Tibial nerve (tissue), 4 donors: Measurements from ENCODE around the gene KLK3. TPM values are rescaled to one million over a fixed set of nuclear protein-coding genes. Genes with fewer than 3 reads are reported as not detected.
"Not testable (repeated sequence)": the region's sequence is repeated elsewhere in the genome, so short reads cannot be mapped to it uniquely, and the experiment has no call there.

Experiments used
- DNase-seq, 2 donors: peaks; one replicate each; pipeline ENCODE4 v3.0.0-alpha.2; 2019; ENCODE audit warnings: low spot score in 2 of 2
- H3K27ac ChIP-seq, 4 donors: fragments of 200-600 bp; sonication (generic) in 3 of 4; one replicate each; pipeline ENCODE4 v1.5.1; 2017 to 2019; ENCODE audit warnings: mild to moderate bottlenecking in 1 of 4
- H3K27me3 ChIP-seq, 2 donors: fragments of 200-600 bp; sonication (generic) in 1 of 2; one replicate each; pipeline versions ENCODE4 v1.5.1 to v1.6.0; 2017 to 2019
- H3K36me3 ChIP-seq, 3 donors: fragments of 200-600 bp; sonication (generic); one replicate each; pipeline ENCODE4 v1.5.1; 2018 to 2019
- H3K4me1 ChIP-seq, 4 donors: fragments of 200-600 bp; sonication (generic) in 3 of 4; one replicate each; pipeline ENCODE4 v1.5.1; 2017 to 2019
- H3K4me3 ChIP-seq, 4 donors: fragments of 200-600 bp; sonication (generic) in 3 of 4; one replicate each; pipeline ENCODE4 v1.5.1; 2017 to 2019; ENCODE audit warnings: mild to moderate bottlenecking in 1 of 4, moderate library complexity in 1 of 4
- H3K9me3 ChIP-seq, 4 donors: fragments of 200-600 bp; sonication (generic) in 3 of 4; one replicate each; pipeline ENCODE4 v1.5.1; 2017 to 2019
- EP300 ChIP-seq, 2 donors: sonication (generic); formaldehyde crosslinking; IDR thresholded peaks; one replicate each; pipeline ENCODE4 v1.6.1; 2017; ENCODE audit warnings: antibody characterized with exemption in 2 of 2, mild to moderate bottlenecking in 1 of 2
- POLR2A ChIP-seq, 2 donors: fragments of 450-650 bp; IDR thresholded peaks; one replicate each; pipeline ENCODE4 v1.6.1; 2017; ENCODE audit warnings: antibody characterized with exemption in 2 of 2, mild to moderate bottlenecking in 2 of 2, moderate library complexity in 2 of 2
- WGBS, 2 donors: methylation state at CpG; one replicate each; pipeline ENCODE4 v1.1.5; 2018; 5-methylcytosine and 5-hydroxymethylcytosine counted together
- total RNA-seq, 4 donors: library from RNA; depleted of rRNA; stranded (reverse); fragments of >200 nt; gene quantifications; one replicate each; pipeline ENCODE4 v1.1.0, GENCODE V29; 2016
- TF ChIP-seq, protein P1 (sequence below), 5 experiments: fragments of 200-600 bp in 3 of 5; fragments of 450-650 bp in 2 of 5; sonication (generic) in 3 of 5; IDR thresholded peaks; one replicate each; pipeline ENCODE4 v1.5.1; 2016 to 2019; ENCODE audit warnings: antibody characterized with exemption in 5 of 5, mild to moderate bottlenecking in 3 of 5, moderate library complexity in 2 of 5

Gene KLK3
- not detected for total RNA-seq

DNA sequence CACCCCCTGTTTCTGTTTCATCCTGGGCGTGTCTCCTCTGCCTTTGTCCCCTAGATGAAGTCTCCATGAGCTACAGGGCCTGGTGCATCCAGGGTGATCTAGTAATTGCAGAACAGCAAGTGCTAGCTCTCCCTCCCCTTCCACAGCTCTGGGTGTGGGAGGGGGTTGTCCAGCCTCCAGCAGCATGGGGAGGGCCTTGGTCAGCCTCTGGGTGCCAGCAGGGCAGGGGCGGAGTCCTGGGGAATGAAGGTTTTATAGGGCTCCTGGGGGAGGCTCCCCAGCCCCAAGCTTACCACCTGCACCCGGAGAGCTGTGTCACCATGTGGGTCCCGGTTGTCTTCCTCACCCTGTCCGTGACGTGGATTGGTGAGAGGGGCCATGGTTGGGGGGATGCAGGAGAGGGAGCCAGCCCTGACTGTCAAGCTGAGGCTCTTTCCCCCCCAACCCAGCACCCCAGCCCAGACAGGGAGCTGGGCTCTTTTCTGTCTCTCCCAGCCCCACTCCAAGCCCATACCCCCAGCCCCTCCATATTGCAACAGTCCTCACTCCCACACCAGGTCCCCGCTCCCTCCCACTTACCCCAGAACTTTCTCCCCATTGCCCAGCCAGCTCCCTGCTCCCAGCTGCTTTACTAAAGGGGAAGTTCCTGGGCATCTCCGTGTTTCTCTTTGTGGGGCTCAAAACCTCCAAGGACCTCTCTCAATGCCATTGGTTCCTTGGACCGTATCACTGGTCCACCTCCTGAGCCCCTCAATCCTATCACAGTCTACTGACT is at the start of gene KLK3:
KLK3 (plus strand) TSS at position 280 of the 775 bp plus-strand sequence; CDS start at position 321, 41 bp downstream.
- DNase-seq, result no peak
- Histone ChIP-seq H3K27me3 (peaks cover 0 to 17% of the 10 kb centered on the region in 2 donors), H3K36me3 (no peaks in the 10 kb centered on the region), H3K27ac (no peak within 1 kb of the TSS), H3K4me1 (no peaks in the 10 kb centered on the region), H3K4me3 (no peak within 1 kb of the TSS), H3K9me3 (no peaks in the 10 kb centered on the region)
- 51 to 72% methylated on average over 9 of the region's 9 CpGs for WGBS, 2 donors
- TF ChIP-seq, protein P1, sequence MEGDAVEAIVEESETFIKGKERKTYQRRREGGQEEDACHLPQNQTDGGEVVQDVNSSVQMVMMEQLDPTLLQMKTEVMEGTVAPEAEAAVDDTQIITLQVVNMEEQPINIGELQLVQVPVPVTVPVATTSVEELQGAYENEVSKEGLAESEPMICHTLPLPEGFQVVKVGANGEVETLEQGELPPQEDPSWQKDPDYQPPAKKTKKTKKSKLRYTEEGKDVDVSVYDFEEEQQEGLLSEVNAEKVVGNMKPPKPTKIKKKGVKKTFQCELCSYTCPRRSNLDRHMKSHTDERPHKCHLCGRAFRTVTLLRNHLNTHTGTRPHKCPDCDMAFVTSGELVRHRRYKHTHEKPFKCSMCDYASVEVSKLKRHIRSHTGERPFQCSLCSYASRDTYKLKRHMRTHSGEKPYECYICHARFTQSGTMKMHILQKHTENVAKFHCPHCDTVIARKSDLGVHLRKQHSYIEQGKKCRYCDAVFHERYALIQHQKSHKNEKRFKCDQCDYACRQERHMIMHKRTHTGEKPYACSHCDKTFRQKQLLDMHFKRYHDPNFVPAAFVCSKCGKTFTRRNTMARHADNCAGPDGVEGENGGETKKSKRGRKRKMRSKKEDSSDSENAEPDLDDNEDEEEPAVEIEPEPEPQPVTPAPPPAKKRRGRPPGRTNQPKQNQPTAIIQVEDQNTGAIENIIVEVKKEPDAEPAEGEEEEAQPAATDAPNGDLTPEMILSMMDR (IDR thresholded peaks at IDR 0.05), result no peak
- no peak for TF ChIP-seq EP300 (IDR thresholded peaks at IDR 0.05)
- no peak for TF ChIP-seq POLR2A (IDR thresholded peaks at IDR 0.05)

DNA sequence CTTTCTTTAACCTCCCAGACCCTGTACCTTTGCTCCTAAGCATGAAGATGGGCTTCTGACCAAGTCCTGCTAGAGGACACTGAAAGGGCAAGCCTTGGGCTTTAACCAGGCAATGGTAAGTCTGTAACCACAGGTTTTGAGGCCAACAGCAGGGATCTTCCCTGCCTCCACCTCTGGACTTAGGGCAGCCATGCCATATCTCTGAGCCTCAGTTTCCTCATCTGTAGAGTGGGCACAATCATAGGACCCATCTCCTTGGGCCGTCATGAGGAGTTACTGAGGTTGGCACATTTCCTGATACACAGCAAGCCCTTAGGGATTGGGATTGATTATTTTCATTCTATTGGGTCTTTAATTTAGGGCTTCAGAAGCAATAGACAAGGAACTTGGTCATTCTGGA is 45.9 kb upstream of the KLK3 start:
- Histone ChIP-seq H3K27me3 (peaks cover 0 to 5% of the 10 kb centered on the region in 2 donors), H3K4me1 (peaks cover 0 to 10% (median 4%) of the 10 kb centered on the region in 4 donors), H3K27ac (no peak overlapping the region), H3K9me3 (no peaks in the 10 kb centered on the region), H3K4me3 (no peak overlapping the region), H3K36me3 (no peaks in the 10 kb centered on the region)
- no peak for DNase-seq
- 65 to 77% methylated on average over 1 of the region's 1 CpG for WGBS, 2 donors
- TF ChIP-seq EP300 (IDR thresholded peaks at IDR 0.05) (no peak), POLR2A (IDR thresholded peaks at IDR 0.05) (no peak)
- TF ChIP-seq, protein P1 (IDR thresholded peaks at IDR 0.05), result no peak

DNA sequence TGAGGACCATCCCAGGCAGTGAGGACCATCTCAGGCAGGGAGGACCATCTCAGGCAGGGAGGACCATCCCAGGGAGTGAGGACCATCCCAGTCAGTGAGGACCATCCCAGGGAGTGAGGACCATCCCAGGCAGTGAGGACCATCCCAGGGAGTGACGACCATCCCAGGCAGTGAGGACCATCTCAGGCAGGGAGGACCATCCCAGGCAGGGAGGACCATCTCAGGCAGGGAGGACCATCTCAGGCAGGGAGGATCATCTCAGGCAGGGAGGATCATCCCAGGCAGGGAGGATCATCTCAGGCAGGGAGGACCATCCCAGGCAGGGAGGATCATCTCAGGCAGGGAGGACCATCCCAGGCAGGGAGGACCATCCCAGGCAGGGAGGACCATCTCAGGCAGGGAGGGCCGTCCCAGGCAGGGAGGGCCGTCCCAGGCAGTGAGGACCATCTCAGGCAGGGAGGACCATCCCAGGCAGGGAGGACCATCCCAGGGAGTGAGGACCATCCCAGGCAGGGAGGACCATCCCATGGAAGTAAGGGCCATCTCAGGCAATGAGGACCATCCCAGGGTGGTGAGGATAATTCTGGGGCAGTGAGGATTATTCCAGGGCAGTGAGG is 43.0 kb upstream of the KLK3 start:
- 80 to 100% methylated on average over 1 of the region's 3 CpGs for WGBS, 2 donors
- not testable (repeated sequence) for H3K4me3 ChIP-seq

DNA sequence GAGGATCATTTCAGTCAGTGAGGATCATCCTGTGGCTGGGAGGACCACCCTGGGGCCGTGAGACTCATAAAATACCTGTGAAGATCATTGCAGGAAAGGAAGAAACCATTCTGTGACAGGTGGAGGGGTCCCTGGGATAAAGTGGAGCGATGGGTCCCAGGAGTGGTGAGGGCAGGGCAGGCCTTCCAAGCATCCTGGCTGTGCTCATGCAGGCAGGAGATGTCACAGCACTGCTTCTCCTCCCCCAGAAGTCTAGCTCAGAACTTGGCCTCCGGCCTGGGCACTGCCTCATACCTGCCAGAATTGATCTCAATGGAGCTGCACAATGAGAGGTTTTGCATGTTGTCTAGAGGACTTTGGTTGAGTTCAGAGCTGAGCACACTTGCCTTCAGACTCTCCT is 42.2 kb upstream of the KLK3 start:
- H3K27me3 ChIP-seq, result peaks cover 0 to 30% of the 10 kb centered on the region in 2 donors
- TF ChIP-seq POLR2A (IDR thresholded peaks at IDR 0.05) (no peak), EP300 (IDR thresholded peaks at IDR 0.05) (no peak)
- TF ChIP-seq, protein P1 (IDR thresholded peaks at IDR 0.05), result no peak
- no peaks in the 10 kb centered on the region for H3K9me3 ChIP-seq
- no peak for DNase-seq
- H3K27ac ChIP-seq, result no peak overlapping the region
- no peaks in the 10 kb centered on the region for H3K4me1 ChIP-seq
- WGBS, 2 donors, result 74 to 77% methylated on average over 3 of the region's 3 CpGs
- H3K4me3 ChIP-seq, result no peak overlapping the region
- no peaks in the 10 kb centered on the region for H3K36me3 ChIP-seq

More for the DNA sequence above, 43.0 kb upstream of the KLK3 start:
- not testable (repeated sequence) for H3K27ac ChIP-seq, H3K4me1 ChIP-seq, DNase-seq, H3K36me3 ChIP-seq, H3K9me3 ChIP-seq
- H3K27me3 ChIP-seq, result peaks cover 0 to 23% of the 10 kb centered on the region in 2 donors

DNA sequence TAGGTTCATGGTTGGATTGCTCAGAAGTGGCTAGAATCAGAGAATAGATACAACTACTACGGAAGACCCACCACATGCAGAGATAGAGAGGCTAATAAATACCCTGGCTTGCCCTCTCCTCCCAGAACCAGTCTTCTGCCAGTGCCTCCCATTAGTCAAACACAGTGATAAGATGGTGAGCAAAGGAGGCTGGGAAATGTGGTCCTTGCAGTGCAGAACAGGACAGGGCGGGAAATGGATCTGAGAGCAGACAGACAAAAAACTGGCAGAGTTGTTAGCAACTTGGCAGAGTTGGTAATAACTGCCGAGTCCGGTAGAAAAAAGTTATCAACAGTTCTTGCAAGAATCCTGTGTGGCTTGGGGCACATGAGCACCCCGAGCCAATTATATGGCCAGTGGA is 39.8 kb upstream of the KLK3 start:
- no peak overlapping the region for H3K27ac ChIP-seq
- TF ChIP-seq EP300 (IDR thresholded peaks at IDR 0.05) (no peak), POLR2A (IDR thresholded peaks at IDR 0.05) (no peak)
- TF ChIP-seq, protein P1 (IDR thresholded peaks at IDR 0.05), result no peak
- peaks cover 0 to 54% of the 10 kb centered on the region in 2 donors for H3K27me3 ChIP-seq
- no peak overlapping the region for H3K4me3 ChIP-seq
- no peaks in the 10 kb centered on the region for H3K9me3 ChIP-seq
- DNase-seq, result no peak
- 84 to 93% methylated on average over 5 of the region's 5 CpGs for WGBS, 2 donors
- H3K4me1 ChIP-seq, result peaks cover 0 to 7% (median 0%) of the 10 kb centered on the region in 4 donors
- H3K36me3 ChIP-seq, result no peaks in the 10 kb centered on the region
